HepG2 (cell line): ENCODE results near the gene BRK1. TPM values are rescaled to one million over a fixed set of nuclear protein-coding genes. Genes with fewer than 3 reads are reported as not detected.

Experiments
- ARNTL ChIP-seq: sonication (generic); formaldehyde crosslinking; IDR thresholded peaks from 2 replicates; pipeline ENCODE4 v1.4.0; 2020; ENCODE audit warnings: mild to moderate bottlenecking, missing genetic modification reagents
- ASH2L ChIP-seq: fragments of 300-600, 200-600 bp; sonication (generic); IDR thresholded peaks from 2 replicates; pipeline ENCODE4 v1.7.0; 2017; ENCODE audit warnings: low read depth, mild to moderate bottlenecking, moderate library complexity, mixed read lengths, low read length; ENCODE audit not compliant: insufficient read length
- CENPX ChIP-seq: sonication (generic); formaldehyde crosslinking; IDR thresholded peaks from 2 replicates; pipeline ENCODE4 v1.9.0; 2021; ENCODE audit warnings: mild to moderate bottlenecking, missing genetic modification reagents, moderate library complexity
- HNF1A ChIP-seq, 2 experiments: sonication (generic) in 1 of 2; formaldehyde crosslinking in 1 of 2; IDR thresholded peaks; 2 replicates each; pipeline versions ENCODE4 v1.4.0 to v1.6.1; 2016 to 2020; ENCODE audit warnings: borderline replicate concordance in 1 of 2, low read depth in 1 of 2, mild to moderate bottlenecking in 1 of 2, missing genetic modification reagents in 1 of 2
- MXD3 ChIP-seq: IDR thresholded peaks from 2 replicates; pipeline ENCODE4 v1.6.1; 2016; ENCODE audit warnings: mild to moderate bottlenecking, missing biosample characterization, missing genetic modification reagents
- ONECUT2 ChIP-seq: sonication (generic); formaldehyde crosslinking; IDR thresholded peaks from 2 replicates; pipeline ENCODE4 v1.4.0; 2020; ENCODE audit warnings: missing genetic modification reagents
- POLR2AphosphoS2 ChIP-seq: IDR thresholded peaks from 2 replicates; pipeline ENCODE4 v1.6.1; 2011; ENCODE audit warnings: low read depth, low read length, improper control_type of control experiment
- SETDB1 ChIP-seq: sonication (generic); formaldehyde crosslinking; IDR thresholded peaks from 2 replicates; pipeline ENCODE4 v1.5.1; 2020; ENCODE audit warnings: missing genetic modification reagents, mild to moderate bottlenecking, borderline replicate concordance
- THRA ChIP-seq: sonication (generic); formaldehyde crosslinking; IDR thresholded peaks from 2 replicates; pipeline ENCODE4 v1.4.0; 2020; ENCODE audit warnings: missing genetic modification reagents, borderline replicate concordance
- ZBTB14 ChIP-seq: sonication (generic); formaldehyde crosslinking; IDR thresholded peaks from 2 replicates; pipeline ENCODE4 v1.4.0; 2020; ENCODE audit warnings: missing genetic modification reagents
- ZBTB7A ChIP-seq: sonication (generic); formaldehyde crosslinking; IDR thresholded peaks from 2 replicates; pipeline ENCODE4 v1.8.0; 2022; ENCODE audit warnings: mild to moderate bottlenecking, missing genetic modification reagents
- ZIK1 ChIP-seq: sonication (generic); formaldehyde crosslinking; IDR thresholded peaks from 2 replicates; pipeline ENCODE4 v1.5.0; 2020; ENCODE audit warnings: mild to moderate bottlenecking, low read depth, missing genetic modification reagents, borderline replicate concordance
- ZNF225 ChIP-seq: sonication (generic); formaldehyde crosslinking; IDR thresholded peaks from 2 replicates; pipeline ENCODE4 v1.4.0; 2020; ENCODE audit warnings: mild to moderate bottlenecking, missing genetic modification reagents
- ZNF713 ChIP-seq: sonication (generic); formaldehyde crosslinking; IDR thresholded peaks from 2 replicates; pipeline ENCODE4 v1.4.0; 2020; ENCODE audit warnings: mild to moderate bottlenecking, missing genetic modification reagents
- polyA plus RNA-seq, 8 experiments: library from polyadenylated mRNA; depleted of rRNA in 3 of 8; stranded (reverse) in 7 of 8; unstranded in 1 of 8; fragments of >200 nt; fragmentation: Illumina TruSeq in 4 of 8; extraction: Trizol in 4 of 8; gene quantifications; 2 replicates each; pipeline versions ENCODE4 v1.2.1 to v1.2.3, GENCODE V29; 2011 to 2016; ENCODE audit warnings: low read depth in 4 of 8, missing spikeins in 1 of 8, mixed read lengths in 1 of 8; ENCODE audit not compliant: insufficient read depth in 1 of 8
- total RNA-seq, 5 experiments: library from RNA; depleted of rRNA; stranded (reverse); fragments of >200 nt; fragmentation: Illumina TruSeq; extraction: Trizol; gene quantifications; 2 replicates each; pipeline ENCODE4 v1.2.3, GENCODE V29; 2016; ENCODE audit warnings: low read depth in 1 of 5
- TF ChIP-seq, protein P1 (sequence below): sonication (generic); formaldehyde crosslinking; IDR thresholded peaks from 2 replicates; pipeline ENCODE4 v1.4.0; 2020; ENCODE audit warnings: missing genetic modification reagents
- TF ChIP-seq, protein P2 (sequence below): sonication (generic); formaldehyde crosslinking; IDR thresholded peaks from 2 replicates; pipeline ENCODE4 v1.4.0; 2020; ENCODE audit warnings: mild to moderate bottlenecking, low read depth, missing genetic modification reagents

The BRK1 gene
- total and polyA plus RNA-seq, 2 of the 13 experiments (the other 11 are each of a cell fraction or from before 2014, with no cell fraction given), result 118 to 155 TPM

GRCh38 chr3:10164546-10165393 is 49.3 kb downstream of the BRK1 start, which contains the start of gene IRAK2 (continued):
- TF ChIP-seq POLR2AphosphoS2, result no peak
- TF ChIP-seq SETDB1 (CRISPR knock-in tag), result no peak
- TF ChIP-seq MXD3 (CRISPR knock-in tag), result peak; percentile 69; the same call in 1 of the 2 replicates
- TF ChIP-seq ASH2L, result peak; percentile 73
- 0 out of 2 replicates have a peak, but pooled peaks have one; percentile 57 for TF ChIP-seq ZBTB7A (CRISPR knock-in tag)
- TF ChIP-seq ARNTL (CRISPR knock-in tag), result peak; percentile 58
- peak; percentile 67 for TF ChIP-seq ZNF225 (CRISPR knock-in tag)
- peak; percentile 78 for TF ChIP-seq ZIK1 (CRISPR knock-in tag)
- TF ChIP-seq, protein P1, sequence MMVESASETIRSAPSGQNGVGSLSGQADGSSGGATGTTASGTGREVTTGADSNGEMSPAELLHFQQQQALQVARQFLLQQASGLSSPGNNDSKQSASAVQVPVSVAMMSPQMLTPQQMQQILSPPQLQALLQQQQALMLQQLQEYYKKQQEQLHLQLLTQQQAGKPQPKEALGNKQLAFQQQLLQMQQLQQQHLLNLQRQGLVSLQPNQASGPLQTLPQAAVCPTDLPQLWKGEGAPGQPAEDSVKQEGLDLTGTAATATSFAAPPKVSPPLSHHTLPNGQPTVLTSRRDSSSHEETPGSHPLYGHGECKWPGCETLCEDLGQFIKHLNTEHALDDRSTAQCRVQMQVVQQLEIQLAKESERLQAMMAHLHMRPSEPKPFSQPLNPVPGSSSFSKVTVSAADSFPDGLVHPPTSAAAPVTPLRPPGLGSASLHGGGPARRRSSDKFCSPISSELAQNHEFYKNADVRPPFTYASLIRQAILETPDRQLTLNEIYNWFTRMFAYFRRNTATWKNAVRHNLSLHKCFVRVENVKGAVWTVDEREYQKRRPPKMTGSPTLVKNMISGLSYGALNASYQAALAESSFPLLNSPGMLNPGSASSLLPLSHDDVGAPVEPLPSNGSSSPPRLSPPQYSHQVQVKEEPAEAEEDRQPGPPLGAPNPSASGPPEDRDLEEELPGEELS (CRISPR knock-in tag), result no peak
- TF ChIP-seq CENPX (CRISPR knock-in tag), result no peak
- no peak for TF ChIP-seq ONECUT2
- no peak for TF ChIP-seq THRA
- TF ChIP-seq, protein P2, sequence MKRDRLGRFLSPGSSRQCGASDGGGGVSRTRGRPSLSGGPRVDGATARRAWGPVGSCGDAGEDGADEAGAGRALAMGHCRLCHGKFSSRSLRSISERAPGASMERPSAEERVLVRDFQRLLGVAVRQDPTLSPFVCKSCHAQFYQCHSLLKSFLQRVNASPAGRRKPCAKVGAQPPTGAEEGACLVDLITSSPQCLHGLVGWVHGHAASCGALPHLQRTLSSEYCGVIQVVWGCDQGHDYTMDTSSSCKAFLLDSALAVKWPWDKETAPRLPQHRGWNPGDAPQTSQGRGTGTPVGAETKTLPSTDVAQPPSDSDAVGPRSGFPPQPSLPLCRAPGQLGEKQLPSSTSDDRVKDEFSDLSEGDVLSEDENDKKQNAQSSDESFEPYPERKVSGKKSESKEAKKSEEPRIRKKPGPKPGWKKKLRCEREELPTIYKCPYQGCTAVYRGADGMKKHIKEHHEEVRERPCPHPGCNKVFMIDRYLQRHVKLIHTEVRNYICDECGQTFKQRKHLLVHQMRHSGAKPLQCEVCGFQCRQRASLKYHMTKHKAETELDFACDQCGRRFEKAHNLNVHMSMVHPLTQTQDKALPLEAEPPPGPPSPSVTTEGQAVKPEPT (CRISPR knock-in tag), result no peak; the same call in 1 of the 2 replicates
- no peak for TF ChIP-seq ZBTB14 (CRISPR knock-in tag)
- TF ChIP-seq HNF1A (IDR thresholded peaks at IDR 0.05; ENCODE audit: low read depth), result no peak
- TF ChIP-seq HNF1A (CRISPR knock-in tag; IDR thresholded peaks at IDR 0.05; ENCODE audit: borderline replicate concordance), result peak; percentile 52
- TF ChIP-seq ZNF713, result peak; percentile 79; the same call in 1 of the 2 replicates
